PC-9 (cell line): ENCODE measurements around the gene POLE4. TPM values are rescaled to one million over a fixed set of nuclear protein-coding genes. Genes with fewer than 3 reads are reported as not detected.

Experiments used
- BruUV-seq: library from RNA; stranded (reverse); fragments of 400-500 nt; replicated peaks from 2 replicates; lab custom pipeline; 2021; lab: Mats Ljungman, UMichigan
- CTCF ChIA-PET: fragments of 300-600 bp; sonication (Branson Sonifier 250); formaldehyde crosslinking; loops from one replicate; lab custom pipeline; 2022; ENCODE audit warnings: antibody characterized with exemption; lab: Charles Lee
- POLR2A ChIA-PET: fragments of 300-600 bp; sonication (Branson Sonifier 250); formaldehyde crosslinking; loops from one replicate; lab custom pipeline; 2022; ENCODE audit warnings: antibody characterized with exemption; ENCODE audit not compliant: unreplicated experiment; lab: Charles Lee
- DNase-seq, 2 experiments: peaks; one replicate each; pipeline versions ENCODE4 v3.0.0 to v3.0.0-alpha.2; 2015 to 2022; ENCODE audit warnings: mixed read lengths in 1 of 2
- H2AFZ ChIP-seq: fragments of 200-600 bp; sonication (generic); 2 replicates; pipeline ENCODE4 v1.8.1; 2017; ENCODE audit warnings: antibody characterized with exemption
- H3F3A ChIP-seq: fragments of 200-600 bp; sonication (generic); 2 replicates; pipeline ENCODE4 v1.8.1; 2017; ENCODE audit warnings: antibody characterized with exemption, mild to moderate bottlenecking, low read depth; ENCODE audit not compliant: insufficient read depth
- H3K27ac ChIP-seq: fragments of 200-600 bp; sonication (generic); 2 replicates; pipeline ENCODE4 v1.6.1; 2016; ENCODE audit warnings: mixed run types
- H3K27me3 ChIP-seq: fragments of 200-600 bp; sonication (generic); 2 replicates; pipeline ENCODE4 v1.6.1; 2016; ENCODE audit warnings: low read depth, mixed run types; ENCODE audit not compliant: insufficient read depth
- H3K36me3 ChIP-seq: fragments of 200-600 bp; sonication (generic); 2 replicates; pipeline ENCODE4 v1.6.1; 2016; ENCODE audit warnings: low read depth, mixed run types
- H3K4me1 ChIP-seq: fragments of 200-600 bp; sonication (generic); replicated peaks from 2 replicates; pipeline ENCODE4 v1.6.1; 2016; ENCODE audit warnings: mixed run types; ENCODE audit not compliant: insufficient read depth
- H3K4me2 ChIP-seq: fragments of 200-600 bp; sonication (generic); 2 replicates; pipeline ENCODE4 v1.6.1; 2017; ENCODE audit warnings: mixed run types
- H3K4me3 ChIP-seq: fragments of 200-600 bp; sonication (generic); 2 replicates; pipeline ENCODE4 v1.6.1; 2016; ENCODE audit warnings: mixed run types
- H3K79me2 ChIP-seq: fragments of 200-600 bp; sonication (generic); 2 replicates; pipeline ENCODE4 v1.6.1; 2017; ENCODE audit warnings: low read depth, mixed run types
- H3K9me2 ChIP-seq: fragments of 200-600 bp; sonication (generic); 2 replicates; pipeline ENCODE4 v1.8.1; 2017; ENCODE audit warnings: mild to moderate bottlenecking; ENCODE audit not compliant: insufficient read depth
- H3K9me3 ChIP-seq: fragments of 200-600 bp; sonication (generic); 2 replicates; pipeline ENCODE4 v1.8.1; 2016; ENCODE audit warnings: low read depth; ENCODE audit not compliant: insufficient read depth
- H4K20me1 ChIP-seq: fragments of 200-600 bp; sonication (generic); 2 replicates; pipeline ENCODE4 v1.8.1; 2017; ENCODE audit not compliant: insufficient read depth
- EZH2 ChIP-seq: fragments of 200-600 bp; sonication (generic); IDR thresholded peaks from 2 replicates; pipeline ENCODE4 v1.8.0; 2017; ENCODE audit warnings: antibody characterized with exemption, low read depth
- intact Hi-C: fragments of 100-400 bp; cut with micrococcal nuclease; formaldehyde crosslinking; loops from one replicate; pipeline ENCODE4 v1.10.0; 2022; ENCODE audit not compliant: unreplicated experiment
- total RNA-seq: library from RNA; stranded (reverse); gene quantifications from 2 replicates; pipeline ENCODE4 v1.2.3, GENCODE V29; 2021
- TF ChIP-seq, protein P1 (sequence below): fragments of 200-600 bp; sonication (generic); conservative IDR thresholded peaks from 2 replicates; pipeline ENCODE4 v1.6.1; 2017; ENCODE audit warnings: mixed run types, antibody characterized with exemption, mild to moderate bottlenecking, moderate library complexity

POLE4 gene
- total RNA-seq, 1 experiment from 2014 or later, result 53.8 TPM

DNA sequence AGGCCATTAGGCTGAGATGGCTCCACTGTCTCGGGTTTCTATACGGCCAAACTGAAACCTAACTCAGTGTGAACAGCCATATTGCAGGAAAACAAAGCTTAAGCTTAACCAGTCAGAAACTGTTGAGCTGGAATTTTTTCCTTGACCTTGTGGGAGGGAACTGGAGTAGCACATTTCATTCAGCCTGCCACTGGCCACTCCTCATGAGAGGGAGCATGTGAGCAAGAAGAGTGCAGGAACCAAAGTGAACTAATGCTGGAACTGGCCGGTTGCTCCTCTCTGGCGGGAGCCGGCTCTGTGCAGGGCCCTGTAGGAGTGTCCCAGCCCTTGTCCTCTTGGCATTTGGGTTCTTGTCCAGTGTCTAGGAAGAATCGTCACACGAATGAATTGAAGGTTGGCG is 5.9 kb upstream of the POLE4 start:
- H3K27ac ChIP-seq, result no peak overlapping the region
- no peak for TF ChIP-seq EZH2
- TF ChIP-seq, protein P1, sequence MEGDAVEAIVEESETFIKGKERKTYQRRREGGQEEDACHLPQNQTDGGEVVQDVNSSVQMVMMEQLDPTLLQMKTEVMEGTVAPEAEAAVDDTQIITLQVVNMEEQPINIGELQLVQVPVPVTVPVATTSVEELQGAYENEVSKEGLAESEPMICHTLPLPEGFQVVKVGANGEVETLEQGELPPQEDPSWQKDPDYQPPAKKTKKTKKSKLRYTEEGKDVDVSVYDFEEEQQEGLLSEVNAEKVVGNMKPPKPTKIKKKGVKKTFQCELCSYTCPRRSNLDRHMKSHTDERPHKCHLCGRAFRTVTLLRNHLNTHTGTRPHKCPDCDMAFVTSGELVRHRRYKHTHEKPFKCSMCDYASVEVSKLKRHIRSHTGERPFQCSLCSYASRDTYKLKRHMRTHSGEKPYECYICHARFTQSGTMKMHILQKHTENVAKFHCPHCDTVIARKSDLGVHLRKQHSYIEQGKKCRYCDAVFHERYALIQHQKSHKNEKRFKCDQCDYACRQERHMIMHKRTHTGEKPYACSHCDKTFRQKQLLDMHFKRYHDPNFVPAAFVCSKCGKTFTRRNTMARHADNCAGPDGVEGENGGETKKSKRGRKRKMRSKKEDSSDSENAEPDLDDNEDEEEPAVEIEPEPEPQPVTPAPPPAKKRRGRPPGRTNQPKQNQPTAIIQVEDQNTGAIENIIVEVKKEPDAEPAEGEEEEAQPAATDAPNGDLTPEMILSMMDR, result no peak
- no peak for DNase-seq
- H3K36me3 ChIP-seq, result no peaks in the 10 kb centered on the region
- H3F3A ChIP-seq, result no peaks in the 10 kb centered on the region; the same call in 1 of the 2 replicates
- BruUV-seq, result no TSS peak
- no peaks in the 10 kb centered on the region for H4K20me1 ChIP-seq
- H3K79me2 ChIP-seq, result peaks cover 6% of the 10 kb centered on the region; the same call in 1 of the 2 replicates
- H3K4me2 ChIP-seq, result no peak overlapping the region
- ChIA-PET CTCF (no interaction called here), POLR2A (no interaction called here)
- 0 out of 2 replicates have a peak, but pooled peaks cover 4% of the 10 kb centered on the region for H3K9me2 ChIP-seq
- H3K4me3 ChIP-seq, result no peak overlapping the region
- H3K27me3 ChIP-seq, result no peaks in the 10 kb centered on the region
- peaks cover 9% of the 10 kb centered on the region for H3K4me1 ChIP-seq
- H2AFZ ChIP-seq, result no peak overlapping the region
- intact Hi-C loops, result no loop called here
- H3K9me3 ChIP-seq, result no peaks in the 10 kb centered on the region; the same call in 1 of the 2 replicates

DNA sequence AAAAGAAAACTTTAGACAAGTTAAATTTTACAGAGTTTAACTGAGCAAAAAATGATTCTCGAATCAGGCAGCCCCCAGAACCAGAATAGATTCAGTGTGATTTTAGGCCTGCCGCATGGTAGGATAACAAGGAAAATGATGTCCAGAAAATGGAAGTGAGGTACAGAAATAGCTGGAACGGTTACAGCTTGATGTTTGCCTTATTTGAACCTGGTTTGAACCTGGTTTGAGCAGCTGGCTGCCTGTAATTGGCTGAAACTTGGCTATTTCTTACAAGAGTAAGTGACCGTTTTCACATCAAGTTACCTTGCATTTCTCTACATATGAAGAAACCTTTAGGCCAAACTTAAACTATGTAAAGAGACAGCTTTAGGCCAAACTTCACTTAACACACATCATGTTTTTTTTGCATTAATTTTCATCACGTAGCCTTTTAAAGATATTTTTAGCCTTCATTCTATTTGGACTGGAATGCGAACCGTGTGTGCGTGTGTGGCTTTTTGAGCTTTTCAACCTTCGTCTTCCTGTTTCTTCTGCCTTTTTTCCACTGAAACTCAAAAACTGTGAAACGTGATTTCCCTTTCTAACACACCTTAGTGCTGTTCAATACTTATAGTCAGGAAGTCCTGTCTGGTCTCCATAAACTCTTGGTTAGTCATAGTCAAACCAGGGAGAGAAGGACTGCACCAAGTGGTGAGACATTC is 4.5 kb upstream of the POLE4 start:
- intact Hi-C loops, result no loop called here
- Histone ChIP-seq H3K27ac (no peak overlapping the region), H3K4me1 (peaks cover 12% of the 10 kb centered on the region), H3K4me2 (no peak overlapping the region), H4K20me1 (no peaks in the 10 kb centered on the region), H2AFZ (no peak overlapping the region), H3F3A (peaks cover under 1% of the 10 kb centered on the region), H3K27me3 (no peaks in the 10 kb centered on the region), H3K79me2 (peaks cover 9% of the 10 kb centered on the region; the same call in 1 of the 2 replicates), H3K36me3 (no peaks in the 10 kb centered on the region), H3K9me2 (0 out of 2 replicates have a peak, but pooled peaks cover 4% of the 10 kb centered on the region), H3K9me3 (no peaks in the 10 kb centered on the region; the same call in 1 of the 2 replicates), H3K4me3 (no peak overlapping the region)
- CTCF ChIA-PET, result no interaction called here
- no peak for DNase-seq
- TF ChIP-seq EZH2, result no peak
- TF ChIP-seq, protein P1, result no peak
- POLR2A ChIA-PET, result no interaction called here
- no TSS peak for BruUV-seq

DNA sequence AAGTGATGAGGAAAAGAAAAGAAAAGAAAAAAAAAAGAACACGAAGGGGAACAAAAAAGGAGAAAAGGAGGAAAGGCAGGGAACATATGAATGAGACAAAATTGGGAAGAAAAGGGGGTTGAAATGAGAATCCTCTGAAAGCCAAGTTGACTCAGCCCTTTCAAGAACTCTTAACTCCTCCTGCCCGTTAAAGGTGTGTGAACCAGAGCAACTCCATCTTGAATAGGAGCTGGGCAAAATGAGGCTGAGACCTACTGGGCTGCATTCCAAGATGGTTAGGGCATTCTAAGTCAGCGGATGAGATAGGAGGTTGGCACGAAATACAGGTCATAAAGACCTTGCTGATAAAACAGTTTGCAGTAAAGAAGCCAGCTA is 4.0 kb upstream of the POLE4 start:
- no TSS peak for BruUV-seq
- no peak overlapping the region for H3K4me3 ChIP-seq
- intact Hi-C loops, result no loop called here

More for the DNA sequence above, 4.0 kb upstream of the POLE4 start:
- H3K27ac ChIP-seq, result no peak overlapping the region
- no peaks in the 10 kb centered on the region; the same call in 1 of the 2 replicates for H3K9me3 ChIP-seq
- H3K36me3 ChIP-seq, result peaks cover under 1% of the 10 kb centered on the region; the same call in 1 of the 2 replicates
- H3K9me2 ChIP-seq, result 0 out of 2 replicates have a peak, but pooled peaks cover 4% of the 10 kb centered on the region
- CTCF ChIA-PET, result no interaction called here
- H2AFZ ChIP-seq, result no peak overlapping the region
- TF ChIP-seq EZH2, result no peak
- TF ChIP-seq, protein P1, result no peak
- H3K79me2 ChIP-seq, result peaks cover 9% of the 10 kb centered on the region; the same call in 1 of the 2 replicates
- no peaks in the 10 kb centered on the region for H4K20me1 ChIP-seq
- POLR2A ChIA-PET, result no interaction called here
- H3K4me2 ChIP-seq, result no peak overlapping the region
- peaks cover 10% of the 10 kb centered on the region; the same call in 1 of the 2 replicates for H3K4me1 ChIP-seq
- H3K27me3 ChIP-seq, result no peaks in the 10 kb centered on the region
- H3F3A ChIP-seq, result peaks cover 4% of the 10 kb centered on the region
- DNase-seq, result no peak
